Germinal center (tissue), 1 donor: ENCODE data around the gene SIK2.

ENCODE experiments used
- DNase-seq: peaks from one replicate; pipeline ENCODE4 v3.0.0; 2012; ENCODE audit warnings: mixed read lengths, low spot score

SIK2 gene

DNA sequence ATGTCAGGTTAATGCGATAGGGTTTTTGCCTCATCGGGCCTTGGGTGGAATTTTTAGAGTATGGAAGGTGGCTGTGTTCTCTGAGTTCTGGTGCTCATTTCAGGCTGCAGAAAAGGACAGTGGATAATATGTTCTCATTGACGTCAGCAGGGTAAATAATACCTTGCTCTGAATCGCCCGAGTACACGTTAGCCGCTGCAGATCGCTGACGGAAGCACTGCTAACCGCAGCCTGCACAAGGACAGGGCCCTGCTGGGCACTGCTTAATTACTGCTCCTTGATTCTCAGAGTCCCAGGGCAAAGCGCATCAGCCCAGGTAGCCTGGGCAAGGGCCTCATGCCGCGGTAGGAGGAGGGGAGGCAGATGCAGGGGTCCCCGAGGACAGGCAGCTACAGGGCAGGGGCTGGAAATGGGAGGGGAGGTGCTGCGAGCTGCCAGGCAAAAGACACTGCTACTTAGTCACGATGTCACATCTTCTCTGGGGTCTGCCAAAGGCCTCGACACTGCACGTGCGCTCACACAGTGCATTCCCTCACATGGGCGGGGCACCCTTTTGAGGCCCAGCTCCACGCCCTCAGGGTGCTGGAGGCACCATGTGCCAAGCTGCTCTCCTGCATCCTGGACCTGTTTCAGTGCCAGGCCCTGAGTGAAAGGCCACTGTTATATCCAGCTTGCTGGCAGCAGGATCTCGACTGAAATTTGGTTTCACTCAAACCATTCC is 128.8 kb downstream of the SIK2 start:
- no peak for DNase-seq

DNA sequence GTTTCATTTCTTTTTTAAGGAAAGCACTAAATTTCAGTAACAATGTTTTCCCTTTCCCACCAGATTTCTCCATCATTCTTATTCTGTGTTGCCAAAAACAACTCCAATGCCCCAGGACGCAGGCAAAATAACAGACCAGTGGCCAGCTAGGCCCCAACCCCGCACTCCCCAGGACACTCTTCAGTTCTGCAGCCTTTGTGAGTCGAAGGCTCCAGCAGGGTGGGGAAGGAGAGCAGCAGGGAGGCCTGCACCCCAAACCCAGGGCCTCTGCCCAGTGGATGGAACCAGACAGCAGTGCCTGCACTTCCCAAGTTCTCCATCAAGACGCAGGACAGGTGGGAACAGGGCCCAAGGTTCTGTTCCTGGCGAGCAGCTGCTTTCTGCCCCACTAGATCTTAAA is 129.6 kb downstream of the SIK2 start:
- no peak for DNase-seq

DNA sequence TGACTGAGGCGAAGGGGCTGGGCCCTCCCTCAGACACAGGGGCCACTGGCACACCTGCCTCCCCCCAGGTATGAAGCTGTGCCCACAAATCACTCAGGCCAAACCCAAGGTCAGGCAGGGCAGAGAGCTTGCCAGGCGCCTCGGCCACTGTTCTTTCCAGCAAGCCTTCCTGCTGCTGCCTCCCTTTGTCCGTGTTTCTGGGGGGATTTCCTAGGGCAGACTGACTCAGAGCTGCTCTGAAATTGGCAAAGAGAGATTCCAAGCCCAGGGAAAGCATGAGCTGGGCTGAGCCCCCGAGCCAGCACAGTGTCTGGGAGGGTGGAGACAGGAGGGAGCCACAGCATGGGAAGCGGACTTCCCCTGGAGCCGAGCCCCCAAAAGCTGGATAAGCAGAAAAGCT is 130.8 kb downstream of the SIK2 start:
- no peak for DNase-seq

DNA sequence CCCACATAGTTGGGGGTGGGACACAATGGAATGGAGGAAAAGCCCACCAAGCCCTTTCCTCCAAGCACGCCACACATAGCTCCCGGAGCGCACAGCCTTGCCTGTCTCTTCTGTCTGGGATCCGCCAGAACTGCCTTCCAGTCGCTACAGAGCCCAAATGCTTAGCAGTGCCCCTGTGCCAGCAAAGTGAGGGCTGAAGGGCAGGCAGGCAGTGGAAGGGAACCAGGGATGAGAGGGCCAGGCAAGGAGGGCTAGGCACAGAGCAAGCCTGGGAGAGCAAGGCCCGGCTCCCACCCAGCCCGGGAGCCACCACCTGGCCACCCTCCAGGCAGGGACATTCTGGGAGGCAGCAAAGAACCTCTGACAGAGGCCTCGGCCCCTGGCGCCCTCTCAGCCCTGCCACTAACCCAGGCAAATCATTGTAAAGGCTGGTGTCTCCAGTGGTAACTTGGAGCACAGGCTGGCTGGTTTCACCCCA is 131.4 kb downstream of the SIK2 start:
- DNase-seq: no peak

DNA sequence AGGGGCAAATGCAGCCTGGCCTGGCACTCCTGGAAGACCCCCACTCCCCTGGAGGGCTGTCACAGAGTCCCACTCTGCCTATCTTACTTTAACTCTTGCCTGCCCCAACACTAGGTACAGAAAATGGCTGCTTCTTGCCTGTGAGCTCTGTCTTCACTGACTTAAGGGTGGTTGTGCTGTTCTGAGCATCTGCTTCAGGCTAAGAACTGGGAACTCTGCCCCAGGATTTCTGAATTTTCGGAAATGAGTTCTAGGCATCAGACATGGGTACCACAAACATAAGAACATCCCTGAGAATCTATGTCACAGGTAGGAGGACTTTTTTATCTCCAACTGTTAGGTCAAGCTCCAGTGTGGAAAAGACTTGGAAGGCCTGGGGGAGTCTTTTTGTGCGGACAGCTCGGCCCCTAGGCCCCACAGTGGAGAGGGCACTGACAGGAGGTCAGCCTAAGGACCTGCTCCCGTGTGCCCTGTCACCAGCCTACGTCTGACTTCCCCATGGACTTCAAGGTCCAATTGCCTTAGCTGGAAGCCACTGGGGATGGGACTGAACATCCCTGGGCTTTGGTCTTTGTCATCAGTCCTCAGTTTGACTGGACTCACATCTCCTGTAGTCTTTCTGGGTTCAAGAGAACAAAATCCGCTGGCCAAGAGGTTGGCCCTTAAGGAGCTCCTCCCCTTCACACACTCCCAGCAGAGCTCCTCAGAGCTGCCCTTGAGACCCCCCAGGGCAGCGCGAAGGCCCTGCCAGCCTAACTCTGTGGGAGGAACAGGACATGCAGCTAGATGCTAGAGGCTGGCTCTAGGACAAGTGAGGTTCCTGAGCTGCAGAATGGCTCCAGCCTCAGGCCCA is 132.1 kb downstream of the SIK2 start:
- no peak for DNase-seq

DNA sequence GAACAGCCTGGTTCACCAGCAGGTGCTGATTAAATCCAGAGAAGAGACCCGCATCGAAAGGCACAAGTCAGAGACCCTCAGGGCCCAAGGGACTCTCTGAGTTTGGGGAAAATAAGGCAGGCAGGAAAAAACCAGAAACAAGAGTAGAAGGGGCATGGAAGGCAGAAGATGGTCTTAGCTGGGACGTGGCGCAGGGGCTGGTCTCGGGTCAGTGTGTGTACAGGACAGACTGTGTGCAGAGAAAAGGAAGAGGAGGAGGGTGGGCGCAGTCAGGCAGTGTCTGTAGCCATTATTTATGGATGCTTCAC is 132.7 kb downstream of the SIK2 start:
- DNase-seq: no peak

DNA sequence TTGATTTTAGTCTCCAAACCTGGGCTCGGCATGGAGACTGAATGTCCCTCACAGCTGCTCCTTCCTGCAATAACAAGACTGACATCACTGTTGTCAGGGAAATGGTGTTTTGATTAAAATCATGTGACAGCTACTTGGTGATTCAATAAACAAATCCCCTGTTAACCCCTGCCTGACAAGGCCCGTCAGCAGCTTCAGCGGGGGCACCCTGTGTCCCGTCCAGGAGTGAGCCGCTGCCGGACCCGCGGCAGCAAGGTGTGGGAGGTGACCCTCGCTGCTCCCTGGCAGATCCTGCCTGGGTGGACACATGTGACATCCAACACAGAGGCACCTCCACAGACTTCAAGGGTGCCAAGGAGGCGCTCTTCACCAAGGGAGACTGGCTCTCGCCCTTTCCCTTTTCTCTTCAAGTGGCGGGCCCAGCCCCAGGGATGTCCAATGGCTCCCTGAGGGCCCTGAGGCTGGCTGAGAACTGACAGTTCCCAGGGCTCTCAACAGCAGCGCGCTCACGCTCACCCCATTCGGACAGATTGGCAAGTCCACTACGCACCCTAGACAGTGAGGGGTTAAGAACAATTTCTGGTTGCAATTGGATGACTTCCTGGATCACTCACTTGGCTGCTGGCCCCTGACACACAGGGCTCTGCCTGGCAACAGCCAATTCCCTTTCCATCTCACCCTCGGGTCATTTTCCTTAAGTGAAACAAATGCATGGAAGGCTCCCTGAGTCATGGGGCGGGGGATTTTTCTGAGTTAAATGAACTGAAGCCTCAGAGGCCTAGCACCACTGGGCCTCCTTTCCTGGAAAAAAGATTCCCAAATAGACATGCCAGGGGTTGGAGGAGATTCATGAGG is 133.2 kb downstream of the SIK2 start:
- DNase-seq: no peak

DNA sequence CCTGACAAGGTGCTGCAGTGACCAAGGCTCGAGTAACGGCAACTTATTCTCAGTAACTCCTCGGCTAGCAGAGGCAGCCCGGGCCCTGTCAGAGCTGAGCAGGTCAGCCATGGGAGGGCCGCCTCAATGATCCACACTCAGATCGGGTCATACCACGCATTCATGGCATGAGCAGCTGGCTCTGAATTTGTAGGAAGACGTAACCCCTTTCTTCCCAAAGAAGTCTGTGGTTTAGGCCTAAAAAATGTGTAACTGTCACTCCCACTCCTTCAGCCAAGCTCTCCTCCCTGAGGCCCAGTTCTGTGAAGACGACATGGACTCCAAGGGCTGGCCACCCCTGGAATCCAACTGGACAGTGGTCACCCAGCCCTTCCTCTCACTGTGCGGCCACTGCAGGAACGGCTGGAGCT is 133.9 kb downstream of the SIK2 start:
- DNase-seq: no peak

DNA sequence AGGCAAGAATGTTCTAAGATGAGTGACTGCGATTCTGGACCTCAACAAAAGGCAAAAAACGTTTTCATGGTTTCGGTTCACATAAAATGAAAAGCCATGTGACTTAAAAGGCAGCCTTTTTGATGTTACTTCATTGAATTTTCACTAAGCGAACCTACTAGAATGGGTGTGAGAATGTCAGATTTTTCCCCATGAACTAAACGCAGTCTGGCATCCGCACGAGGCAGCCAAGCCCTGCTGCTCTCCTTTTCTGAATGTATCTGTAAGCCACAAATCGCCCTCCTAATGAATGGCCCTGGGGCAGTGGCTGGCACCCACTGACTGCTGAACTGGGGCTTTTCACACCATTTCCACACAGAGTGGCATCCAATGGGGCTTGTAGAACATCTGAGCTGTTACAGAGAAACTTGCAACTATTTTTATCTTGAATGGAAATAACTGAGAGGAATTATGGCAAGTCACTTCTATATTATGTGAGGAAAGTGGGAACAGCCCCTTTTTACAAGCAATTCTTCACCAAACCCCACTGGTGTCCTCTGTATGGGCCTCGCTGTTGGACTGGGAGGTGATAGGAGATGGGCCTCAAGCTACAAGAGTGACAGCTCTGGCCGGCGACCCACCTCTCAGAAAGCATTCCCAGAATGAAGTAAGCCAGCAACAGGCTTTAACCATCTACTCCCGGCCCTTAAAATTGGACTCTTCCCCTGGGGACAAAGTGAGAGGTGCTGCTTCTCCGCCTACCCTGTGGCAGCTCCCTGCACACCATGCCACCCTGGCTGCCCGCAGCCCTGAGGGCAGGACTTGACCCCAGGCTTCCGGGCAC is 134.6 kb downstream of the SIK2 start:
- DNase-seq: no peak

DNA sequence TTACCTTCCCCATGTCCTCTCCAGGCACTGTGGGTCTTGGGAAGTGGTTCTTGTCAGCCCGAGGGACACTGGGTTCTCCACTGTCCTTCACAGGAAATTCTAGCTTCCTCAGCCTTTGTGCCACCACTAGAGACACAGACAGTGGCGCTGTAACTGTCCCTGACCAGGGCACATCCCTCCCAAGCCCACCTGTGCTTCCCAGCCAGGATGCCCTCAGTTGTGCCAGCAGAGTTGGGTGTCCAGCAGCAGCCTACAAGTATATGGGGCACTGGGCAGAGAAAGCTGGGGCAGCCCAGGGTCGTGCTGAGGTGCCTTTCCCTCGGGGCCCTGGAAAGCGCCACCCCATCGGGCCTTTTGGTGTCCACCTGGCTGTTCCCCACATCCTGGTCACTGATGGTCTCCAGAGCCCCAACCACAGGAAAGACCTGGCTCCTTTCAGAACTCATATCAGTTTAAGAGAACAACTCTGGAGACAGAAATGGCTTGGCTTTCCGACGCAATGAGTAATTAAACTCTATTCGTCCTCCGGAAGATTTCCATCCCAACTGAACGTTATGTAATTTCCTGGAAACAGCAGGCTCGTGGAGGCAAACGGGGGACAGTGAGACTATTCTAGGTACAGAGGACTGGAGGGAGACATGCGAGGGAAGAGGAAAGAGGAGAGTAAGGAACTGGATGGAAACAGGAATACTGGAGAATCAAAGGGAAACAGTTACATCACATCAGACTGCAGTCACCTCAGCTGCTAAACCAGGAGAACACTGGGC is 135.4 kb downstream of the SIK2 start:
- no peak for DNase-seq

DNA sequence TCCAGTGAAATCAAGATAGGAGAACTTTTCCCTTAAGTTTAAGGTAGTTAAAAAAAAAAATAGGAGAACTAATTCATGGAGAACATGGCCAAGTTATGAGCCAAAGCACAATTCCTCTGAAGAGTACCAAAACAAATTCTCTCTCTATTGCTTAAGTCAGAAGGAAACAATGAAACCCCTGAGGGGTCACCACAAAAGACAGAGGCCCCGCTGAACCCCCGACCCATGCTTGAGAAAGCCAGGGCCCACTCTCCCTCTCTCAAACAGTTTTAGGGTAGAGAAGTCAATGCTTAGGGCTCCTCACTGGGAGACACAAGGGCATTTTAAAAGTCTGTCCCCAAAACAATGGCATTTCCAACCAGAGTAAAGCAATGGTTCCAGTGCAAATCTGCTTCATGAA is 137.1 kb downstream of the SIK2 start:
- no peak for DNase-seq

DNA sequence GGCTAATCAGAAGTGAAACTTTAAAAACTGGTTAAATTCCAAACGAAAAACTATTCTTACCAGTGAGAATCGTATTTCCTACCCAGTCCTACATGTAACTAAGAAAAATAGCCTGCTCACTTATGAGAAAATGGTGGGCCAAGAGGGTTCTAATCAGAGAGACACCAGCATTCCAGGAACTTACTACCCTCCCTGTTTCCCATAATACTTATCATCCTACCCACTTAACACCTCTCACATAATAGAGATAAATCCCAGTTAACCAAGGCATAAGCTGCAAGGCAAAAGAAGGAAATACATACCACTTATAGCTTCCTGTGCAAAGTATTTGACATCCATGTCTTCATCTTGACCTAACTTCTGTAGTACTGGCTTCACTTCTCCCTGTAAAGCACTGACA is 139.5 kb downstream of the SIK2 start:
- DNase-seq: no peak

DNA sequence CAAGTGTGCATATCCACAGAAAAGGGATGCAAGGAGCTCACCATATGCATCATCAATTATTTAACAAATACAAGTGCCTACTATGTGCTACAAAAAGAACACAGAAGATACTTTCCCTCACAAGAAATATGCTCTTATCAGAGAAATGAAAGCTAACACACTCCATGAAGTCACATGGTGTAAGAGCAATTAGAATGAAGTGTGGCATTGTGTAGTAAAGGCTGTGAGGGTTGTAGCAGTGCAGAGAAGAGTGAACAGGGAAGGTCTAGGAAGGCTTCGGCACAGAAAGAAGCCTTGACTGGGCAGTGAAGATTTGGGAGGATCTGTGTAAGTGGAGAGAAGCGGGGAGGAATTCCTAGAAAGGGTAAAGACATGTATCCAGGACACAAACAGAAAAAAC is 141.5 kb downstream of the SIK2 start:
- no peak for DNase-seq

DNA sequence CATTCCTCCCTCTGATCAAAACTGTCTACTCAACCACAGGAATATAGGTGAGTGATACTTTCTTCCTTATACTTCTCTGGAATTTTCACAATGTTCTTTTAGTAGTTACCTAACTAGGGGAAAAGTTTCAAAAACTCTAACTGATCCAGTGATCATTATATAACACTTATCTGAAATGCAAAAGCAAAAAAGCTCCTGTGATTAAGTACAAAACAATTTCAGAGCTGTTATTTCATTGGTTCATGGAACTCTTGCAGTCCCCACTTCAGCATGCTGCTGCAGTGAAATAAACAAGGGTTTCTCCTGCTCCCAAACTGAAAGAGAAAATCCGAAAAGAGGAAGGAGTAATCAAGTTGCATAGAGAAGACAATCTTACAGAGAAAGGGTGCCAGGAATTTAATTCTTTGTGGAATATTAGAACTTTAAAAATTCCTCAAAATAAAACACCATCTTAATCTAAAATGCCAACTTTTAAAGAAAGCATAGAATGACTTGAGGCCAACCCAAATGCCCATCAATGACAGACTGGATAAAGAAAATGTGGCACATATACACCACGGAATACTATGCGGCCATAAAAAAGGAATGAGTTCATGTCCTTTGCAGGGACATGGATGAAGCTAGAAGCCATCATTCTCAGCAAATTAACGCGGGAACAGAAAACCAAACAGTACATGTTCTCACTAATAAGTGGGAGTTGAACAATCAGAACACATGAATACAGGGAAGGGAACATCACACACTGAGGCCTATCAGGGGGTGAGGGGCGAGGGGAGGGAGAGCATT is 143.7 kb downstream of the SIK2 start:
- no peak for DNase-seq

DNA sequence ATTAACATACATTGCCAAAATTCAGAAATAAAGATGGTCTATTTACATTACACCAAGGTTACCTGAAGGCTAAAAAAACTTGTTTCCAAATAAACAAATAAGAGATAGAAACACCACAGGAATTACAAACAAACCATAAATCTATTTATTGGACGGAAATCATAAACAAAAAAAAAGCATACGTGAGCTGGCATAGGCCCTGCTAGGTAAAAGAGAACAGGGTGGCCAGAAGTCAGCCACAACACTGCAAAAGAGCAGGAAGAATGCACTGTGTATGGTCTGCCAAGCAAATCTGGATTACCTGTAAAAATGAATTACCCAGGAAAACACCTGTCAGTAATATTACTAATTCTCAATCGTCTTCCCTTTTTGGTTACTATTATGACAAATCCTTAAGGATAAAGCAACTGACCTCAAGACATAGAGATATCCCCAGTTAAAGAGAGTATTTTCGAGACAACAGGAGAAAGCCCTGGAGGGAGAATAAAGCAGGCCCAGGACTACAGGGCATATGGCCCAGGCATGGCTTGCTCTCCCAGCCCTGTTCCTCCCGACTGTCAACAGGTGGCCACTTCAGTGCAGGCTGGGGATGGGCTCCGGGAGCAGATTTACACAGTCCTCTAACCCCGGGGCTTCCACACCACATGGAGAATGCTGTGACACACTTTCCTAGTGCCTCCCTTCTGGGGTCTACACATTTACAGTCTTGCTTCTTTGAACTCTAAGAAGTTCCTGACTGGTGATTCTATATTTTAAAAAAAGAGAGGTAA is 146.0 kb downstream of the SIK2 start:
- no peak for DNase-seq

DNA sequence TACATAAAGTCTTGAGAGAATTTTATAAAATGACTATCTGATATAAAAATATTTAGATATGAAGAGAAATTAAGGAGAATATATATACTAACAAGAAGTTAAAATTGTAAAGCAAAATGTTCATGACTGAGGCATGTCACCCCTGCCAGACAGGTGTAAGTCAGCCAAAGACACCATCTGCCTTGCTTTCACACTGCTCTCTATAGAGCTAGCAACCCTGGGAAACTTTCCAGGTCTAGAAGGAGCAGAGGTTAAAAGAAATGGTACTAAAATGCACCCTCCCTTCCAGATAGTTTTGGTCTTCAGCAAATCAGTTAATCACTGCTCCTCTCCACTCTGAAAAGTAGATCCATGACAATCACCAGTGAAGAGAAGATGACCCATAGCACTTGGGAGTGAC is 147.4 kb downstream of the SIK2 start:
- DNase-seq: no peak

DNA sequence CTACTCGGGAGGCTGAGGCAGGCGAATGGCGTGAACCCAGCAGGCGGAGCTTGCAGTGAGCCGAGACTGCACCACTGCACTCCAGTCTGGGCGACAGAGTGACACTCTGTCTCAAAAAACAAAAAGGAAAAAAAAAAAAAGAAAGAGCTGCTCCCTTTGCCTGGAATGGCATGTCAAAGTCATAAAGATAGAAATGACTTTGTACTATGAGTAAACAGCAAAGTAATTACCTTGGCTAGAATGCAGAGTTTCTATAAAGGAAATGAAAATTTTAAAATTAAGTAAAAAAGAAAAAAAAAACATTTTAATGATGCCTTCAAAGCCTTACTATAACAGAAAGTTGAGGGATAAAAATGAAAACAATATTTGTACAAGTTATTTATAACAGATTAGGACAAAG is 153.8 kb downstream of the SIK2 start:
- DNase-seq: no peak

DNA sequence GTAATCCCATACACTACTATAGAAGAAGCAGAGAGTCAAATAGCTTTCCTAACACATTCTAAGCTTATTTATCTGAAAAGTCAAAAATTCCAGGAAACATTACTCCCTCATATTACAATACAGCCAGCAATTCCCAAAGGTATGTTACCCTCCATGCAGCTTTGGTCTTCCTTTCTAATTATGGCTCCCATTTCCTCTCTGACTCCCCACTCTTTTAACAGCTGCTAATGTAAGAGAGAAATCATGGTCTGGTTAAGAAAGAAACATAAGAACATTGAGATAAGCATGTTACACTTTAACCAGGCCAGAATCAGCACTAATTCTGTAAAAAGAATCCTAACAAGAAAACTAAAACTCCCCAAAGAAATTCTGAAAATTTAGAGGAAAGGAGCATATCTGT is 157.1 kb downstream of the SIK2 start:
- no peak for DNase-seq

DNA sequence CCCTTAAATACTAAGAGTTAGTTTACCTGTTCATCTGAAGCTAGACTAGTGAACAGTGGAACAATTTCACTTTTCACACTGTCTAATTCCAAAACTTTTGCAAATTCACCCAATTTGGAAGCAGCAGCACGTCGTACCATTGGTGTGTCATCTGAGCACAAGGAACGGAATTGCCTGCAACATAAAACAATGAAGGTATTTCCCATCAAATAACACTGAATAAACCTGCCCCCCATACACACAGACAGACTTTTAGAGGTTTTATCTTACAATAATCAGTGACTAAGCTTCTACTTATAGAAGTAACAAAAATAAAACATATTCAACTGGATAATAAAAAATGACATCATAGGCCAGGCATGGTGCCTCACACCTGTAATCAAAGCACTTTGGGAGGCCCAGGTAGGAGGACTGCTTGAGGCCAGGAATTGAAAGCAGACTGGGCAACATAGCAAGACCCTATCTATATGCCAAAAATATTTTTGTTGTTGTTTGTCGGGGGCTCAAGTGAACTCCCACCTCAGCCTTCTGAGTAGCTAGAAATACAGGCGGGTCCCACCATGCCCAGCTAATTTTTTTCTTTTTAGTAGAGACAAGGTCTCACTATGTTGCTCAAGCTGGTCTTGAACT is 157.6 kb downstream of the SIK2 start:
- DNase-seq: no peak
